H1 (cell line): ENCODE measurements around the gene BSPRY.

Experiments used
- CTCF ChIP-seq, 3 experiments: IDR thresholded peaks; 1 replicate in 2 of 3; 2 replicates in 1 of 3; pipeline versions ENCODE4 v1.5.1 to v1.6.1; 2011; ENCODE audit warnings: low read length in 3 of 3, mild to moderate bottlenecking in 3 of 3, inconsistent platforms in 2 of 3, low read depth in 1 of 3, moderate library complexity in 1 of 3; ENCODE audit not compliant: insufficient read depth in 1 of 3; ENCODE audit errors: control extremely low read depth in 1 of 3
- POLR2A ChIP-seq, 2 experiments: IDR thresholded peaks; 1 replicate in 1 of 2; 2 replicates in 1 of 2; pipeline ENCODE4 v1.6.1; 2011; ENCODE audit warnings: low read depth in 2 of 2, low read length in 2 of 2, mild to moderate bottlenecking in 2 of 2; ENCODE audit errors: control extremely low read depth in 1 of 2
- RXRA ChIP-seq: IDR thresholded peaks from 2 replicates; pipeline ENCODE4 v1.6.1; 2011; ENCODE audit warnings: low read depth, mild to moderate bottlenecking, low read length, moderate library complexity; ENCODE audit not compliant: insufficient read depth
- ZNF274 ChIP-seq: IDR thresholded peaks from 2 replicates; pipeline ENCODE4 v1.7.0; 2012; ENCODE audit warnings: low read length, borderline replicate concordance; ENCODE audit errors: extremely low read depth

GRCh38 chr9:113368982-113369854 is 19.9 kb downstream of the BSPRY start:
- TF ChIP-seq CTCF (IDR thresholded peaks at IDR 0.05; ENCODE audit: control extremely low read depth in 1 of 3, insufficient read depth in 1 of 3, low read depth in 1 of 3, low read length in 3 of 3) = no peak
- TF ChIP-seq POLR2A (IDR thresholded peaks at IDR 0.05; ENCODE audit: control extremely low read depth in 1 of 2, low read depth in 2 of 2, low read length in 2 of 2) = no peak
- no peak for TF ChIP-seq ZNF274
- TF ChIP-seq RXRA = no peak
